T-helper 1 cell (primary cell): Measurements from ENCODE around the gene ST3GAL2.
"Not testable (repeated sequence)": the region's sequence is repeated elsewhere in the genome, so short reads cannot be mapped to it uniquely, and the experiment has no call there.

Experiments
- DNase-seq, 5 donors: peaks; one replicate each; pipeline ENCODE4 v3.0.0-alpha.2; 2012 to 2020

The ST3GAL2 gene

GRCh38 chr16:70467113-70467512 is 28.2 kb upstream of the ST3GAL2 start:
- DNase-seq: no peak

GRCh38 chr16:70466805-70467076 is 27.8 kb upstream of the ST3GAL2 start:
- no peak for DNase-seq

DNA sequence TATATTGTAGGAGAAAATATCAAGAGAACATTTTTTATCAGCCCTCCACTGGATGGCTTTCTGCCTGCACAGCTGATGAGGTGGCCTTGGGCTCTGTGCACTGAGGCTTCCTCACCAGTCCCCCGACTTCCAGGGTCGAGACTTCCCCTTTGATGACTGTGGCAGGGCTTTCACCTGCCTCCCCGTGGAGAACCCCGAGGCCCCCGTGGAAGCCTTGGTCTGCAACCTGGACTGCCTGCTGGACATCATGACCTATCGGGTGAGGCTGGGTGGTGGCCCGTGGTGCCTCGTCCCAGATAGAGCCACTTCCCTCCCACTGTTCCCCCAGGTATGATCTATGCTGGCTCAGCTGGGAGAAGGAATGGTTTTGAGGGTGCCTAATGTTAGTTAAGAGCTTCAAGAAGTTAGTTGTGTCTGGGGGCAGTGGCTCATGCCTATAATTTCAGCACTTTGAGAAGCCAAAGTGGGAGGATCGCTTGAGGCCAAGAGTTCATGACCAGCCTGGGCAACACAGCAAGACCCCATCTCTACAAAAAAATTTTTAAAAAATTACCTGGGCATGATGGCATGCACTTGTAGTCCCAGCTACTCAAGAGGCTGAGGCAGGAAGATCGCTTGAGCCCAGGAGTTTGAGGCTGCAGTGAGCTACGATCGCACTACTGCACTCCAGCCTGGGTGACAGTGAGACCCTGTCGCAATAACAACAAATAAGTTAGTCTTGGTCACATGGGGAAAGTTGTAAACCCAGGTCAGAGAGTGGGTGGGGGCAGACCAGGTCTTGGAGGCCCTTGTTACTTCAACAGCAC is 27.3 kb upstream of the ST3GAL2 start:
- no peak for DNase-seq

GRCh38 chr16:70463235-70463634 is 24.3 kb upstream of the ST3GAL2 start:
- no peak for DNase-seq

- DNase-seq: no peak
Measured at GRCh38 chr16:70460737-70461261, 21.9 kb upstream of the ST3GAL2 start.

- no peak for DNase-seq
Measured at GRCh38 chr16:70457446-70458166, 18.7 kb upstream of the ST3GAL2 start.

GRCh38 chr16:70455910-70456309 is 17.0 kb upstream of the ST3GAL2 start:
- no peak for DNase-seq

DNA sequence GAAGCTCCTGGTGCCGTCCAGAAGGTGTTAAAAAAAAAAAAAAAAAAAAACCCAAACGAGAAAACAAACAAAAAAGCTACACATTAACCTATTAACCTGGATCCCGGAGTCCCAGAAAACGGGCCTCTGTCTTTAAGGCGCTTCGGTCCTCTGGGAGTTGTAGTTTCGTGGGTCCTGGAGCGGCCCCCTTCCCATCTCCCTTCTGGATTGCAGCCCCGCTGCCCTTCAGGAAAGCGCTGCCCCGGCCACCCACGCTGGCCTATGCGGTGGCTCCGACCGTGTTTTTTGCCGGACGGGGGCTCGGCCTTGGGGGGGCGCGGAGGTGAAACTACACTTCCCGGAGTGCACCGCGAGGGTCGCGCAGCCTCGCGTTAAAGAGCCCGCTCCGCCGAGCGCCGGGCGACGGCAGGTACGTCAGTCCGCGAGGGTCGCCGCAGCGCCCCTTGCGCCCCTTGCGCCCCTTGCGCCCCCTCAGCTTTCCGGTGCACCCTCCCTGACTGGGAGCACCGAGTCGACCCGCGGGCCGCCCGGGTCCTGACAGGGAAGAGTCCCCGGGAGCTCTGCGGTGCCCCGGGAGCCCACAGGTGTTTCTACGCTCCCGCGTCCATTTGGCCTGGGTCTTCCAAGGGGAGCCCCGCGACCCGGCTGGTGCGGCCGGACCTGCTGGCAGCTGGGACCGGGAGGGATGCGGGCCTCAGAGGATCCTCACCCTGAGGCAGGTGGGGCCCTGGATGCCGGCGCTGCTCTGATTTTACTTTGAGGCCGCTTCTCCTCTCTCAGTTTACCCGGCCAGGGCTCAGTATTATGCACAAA is 15.5 kb upstream of the ST3GAL2 start, which contains the start of gene FCSK:
FCSK (plus strand) TSS at position 374 of the 813 bp plus-strand sequence. CDS start 8,596 bp downstream, outside the sequence.
- DNase-seq: peak; percentile 40 to 71 (median 61)

DNA sequence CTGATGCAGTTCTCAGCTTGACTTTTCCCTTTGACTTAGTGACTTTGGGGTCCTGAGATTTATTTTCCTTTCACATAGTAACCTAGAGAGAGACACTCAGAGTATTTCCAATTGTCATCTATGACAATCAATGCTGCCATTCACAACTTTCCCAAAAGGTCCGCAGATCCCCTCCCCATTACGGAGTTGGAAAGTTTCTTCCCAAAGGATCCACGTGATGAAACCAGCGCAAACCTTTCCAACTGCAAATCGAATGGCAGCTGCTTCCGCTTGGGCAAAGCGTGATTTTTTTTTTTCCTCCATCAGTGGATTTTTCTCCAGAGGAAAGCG is 15.0 kb upstream of the ST3GAL2 start:
- DNase-seq: no peak

DNA sequence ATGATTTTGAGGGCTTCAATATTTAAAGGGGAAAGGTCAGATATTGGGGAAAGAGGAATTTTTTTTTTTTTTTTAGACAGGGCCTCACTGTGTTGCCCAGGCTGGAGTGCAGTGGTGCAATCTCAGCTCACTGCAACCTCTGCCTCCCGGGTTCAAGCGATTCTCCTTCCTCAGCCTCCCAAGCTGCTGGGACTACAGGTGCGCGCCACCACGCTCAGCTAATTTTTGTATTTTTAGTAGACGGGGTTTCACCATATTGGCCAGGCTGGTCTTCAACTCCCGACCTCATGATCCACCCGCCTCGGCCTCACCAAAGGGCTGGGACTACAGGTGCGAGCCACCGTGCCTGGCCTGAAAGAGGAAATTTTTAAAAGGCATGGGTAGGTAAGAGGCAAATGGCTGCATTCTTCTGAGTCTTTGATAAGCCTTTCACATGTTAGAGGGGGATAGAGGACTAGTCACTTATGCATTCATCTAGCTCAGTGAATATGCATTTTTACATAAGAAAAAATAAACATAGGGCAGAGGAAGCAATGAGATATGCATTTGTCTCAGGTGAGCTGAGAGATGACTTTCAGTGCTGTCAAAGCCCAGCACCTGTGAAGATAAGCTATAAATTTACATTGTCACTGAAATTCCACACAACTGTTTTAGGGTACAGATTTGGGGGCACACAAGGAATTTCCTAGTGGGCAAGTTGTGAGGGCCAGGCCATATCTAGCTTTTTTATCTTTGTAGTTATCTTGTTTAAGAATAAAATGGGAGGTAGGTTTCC is 14.4 kb upstream of the ST3GAL2 start:
- no peak for DNase-seq

DNA sequence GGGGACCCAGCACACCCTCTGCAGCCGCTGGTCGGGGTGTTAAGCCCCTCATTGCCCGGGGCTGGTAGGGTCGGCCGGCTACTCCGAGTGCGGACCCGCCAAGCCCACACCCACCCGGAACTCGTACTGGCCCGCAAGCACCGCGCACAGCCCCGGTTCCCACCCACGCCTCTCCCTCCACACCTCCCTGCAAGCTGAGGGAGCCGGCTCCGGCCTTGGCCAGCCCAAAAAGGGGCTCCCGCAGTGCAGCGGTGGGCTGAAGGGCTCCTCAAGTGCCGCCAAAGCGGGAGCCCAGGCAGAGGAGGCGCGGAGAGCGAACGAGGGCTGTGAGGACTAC is 12.1 kb upstream of the ST3GAL2 start:
- not testable (repeated sequence) for DNase-seq

GRCh38 chr16:70450142-70451003 is 11.5 kb upstream of the ST3GAL2 start:
- DNase-seq: not testable (repeated sequence)

DNA sequence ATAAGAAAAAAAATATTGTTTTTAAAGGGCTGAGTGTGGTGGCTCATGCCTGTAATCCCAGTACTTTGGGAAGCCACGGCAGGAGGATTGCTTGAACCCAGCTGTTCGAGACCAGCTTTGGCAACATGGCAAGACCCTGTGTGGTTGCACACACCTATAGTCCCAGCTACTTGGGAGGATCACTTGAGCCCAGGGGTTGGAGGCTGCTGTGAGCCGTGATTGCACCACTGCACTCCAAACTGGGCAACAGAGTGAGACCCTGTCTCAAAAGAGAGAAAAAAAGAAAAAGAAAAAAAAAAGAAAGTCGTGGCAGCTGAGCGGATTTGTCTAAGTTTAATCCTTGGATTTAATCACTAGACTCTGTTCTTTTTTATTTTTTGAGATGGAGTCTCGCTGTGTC is 9.2 kb upstream of the ST3GAL2 start:
- no peak for DNase-seq

DNA sequence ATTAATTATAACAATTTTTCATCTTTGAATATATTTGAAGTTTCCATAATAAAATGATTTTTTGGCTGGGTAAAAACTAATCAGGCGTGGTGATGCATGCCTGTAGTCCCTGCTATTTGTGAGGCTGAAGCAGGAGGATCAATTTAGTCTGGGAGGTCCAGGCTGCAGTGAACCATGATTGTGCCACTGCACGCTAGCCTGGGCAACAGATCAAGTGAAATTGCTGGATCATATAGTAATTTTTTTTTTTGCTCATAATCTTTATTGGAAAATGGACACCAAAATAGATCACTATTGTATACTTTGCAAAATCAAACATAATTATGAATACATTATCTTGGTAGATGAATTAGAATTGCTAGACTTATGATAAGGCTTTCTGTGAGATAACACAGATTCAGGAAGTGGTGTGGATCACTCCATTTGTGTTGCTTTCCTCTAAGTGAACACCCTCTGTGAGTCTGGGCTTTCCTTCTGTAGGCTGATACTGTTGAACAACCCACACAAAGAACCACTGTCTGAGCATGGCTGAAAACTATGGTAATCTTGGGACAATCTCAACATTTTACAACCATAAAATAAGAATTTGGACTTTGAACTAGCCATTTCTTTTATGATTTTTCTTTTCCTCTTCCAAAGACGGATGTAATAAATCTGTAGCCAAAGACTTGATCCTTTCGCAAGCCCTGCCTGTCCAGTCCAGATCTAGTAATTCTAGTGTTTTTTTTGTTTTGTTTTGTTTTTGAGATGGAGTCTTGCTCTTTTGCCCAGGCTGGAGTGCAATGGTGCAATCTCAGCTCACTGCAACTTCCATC is 5.6 kb upstream of the ST3GAL2 start:
- DNase-seq: no peak

DNA sequence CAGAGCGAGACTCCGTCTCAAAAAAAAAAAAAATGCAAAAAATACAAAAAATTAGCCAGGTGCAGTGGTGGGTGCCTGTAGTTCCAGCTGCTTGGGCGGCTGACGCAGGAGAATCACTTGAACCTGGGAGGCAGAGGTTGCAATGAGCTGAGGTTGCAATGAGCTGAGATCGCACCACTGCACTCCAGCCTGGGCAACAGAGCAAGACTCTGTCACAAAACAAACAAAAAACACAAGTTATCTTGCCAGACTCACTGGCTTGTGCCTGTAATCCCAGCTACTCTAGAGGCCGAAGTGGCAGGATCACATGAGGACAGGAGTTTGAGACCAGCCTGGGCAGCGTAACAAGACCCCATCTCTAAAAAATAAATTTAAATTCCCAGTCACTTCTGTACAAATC is 3.4 kb upstream of the ST3GAL2 start:
- no peak for DNase-seq

DNA sequence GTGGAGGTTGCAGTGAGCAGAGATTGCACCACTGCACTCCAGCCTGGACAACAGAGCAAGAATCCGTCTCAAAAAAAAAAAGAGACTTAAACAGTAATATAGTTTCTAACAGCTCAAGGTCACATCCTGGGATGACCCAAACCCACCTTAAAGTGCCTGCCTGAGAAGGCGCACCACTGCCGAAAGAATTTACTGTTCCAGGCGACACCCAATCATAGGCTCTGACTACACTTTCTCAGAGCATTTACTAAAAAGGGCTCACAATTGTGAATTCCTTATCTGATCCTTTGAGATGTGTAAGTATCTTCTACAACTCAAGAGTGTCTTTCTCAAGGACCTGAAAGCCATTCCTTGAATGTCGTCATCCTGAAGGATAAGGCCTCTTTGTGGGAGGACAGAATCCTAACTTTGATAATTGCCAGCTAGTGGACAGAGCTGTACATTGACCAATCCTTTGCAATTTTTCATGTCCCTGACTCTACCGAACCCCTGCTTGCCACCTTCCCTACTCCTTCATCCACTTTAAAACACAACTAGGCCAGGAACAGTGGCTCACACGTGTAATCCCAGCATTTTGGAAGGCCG is 2.6 kb upstream of the ST3GAL2 start:
- no peak for DNase-seq

GRCh38 chr16:70440009-70440692 is 1.3 kb upstream of the ST3GAL2 start:
- DNase-seq: no peak

- no peak for DNase-seq
Measured at GRCh38 chr16:70438585-70438968, 323 bp downstream of the ST3GAL2 start.
